SK-N-SH treated with all-trans-retinoic acid at 6 μM for 48 hours (cell line): ENCODE measurements around the gene SLC12A8.

ENCODE experiments used
- ARNTL ChIP-seq: fragments of 450-650 bp; formaldehyde crosslinking; IDR thresholded peaks from 2 replicates; pipeline ENCODE4 v1.5.0; 2020; ENCODE audit warnings: low read depth, mild to moderate bottlenecking, moderate library complexity, borderline replicate concordance
- ISL1 ChIP-seq: fragments of 250-450 bp; sonication (Bioruptor Pico); IDR thresholded peaks from 2 replicates; pipeline ENCODE4 v2.1.2; 2022; ENCODE audit warnings: mild to moderate bottlenecking, moderate library complexity
- PATZ1 ChIP-seq: fragments of 250-450 bp; sonication (Bioruptor Pico); IDR thresholded peaks from 2 replicates; pipeline ENCODE4 v1.8.0; 2020; ENCODE audit warnings: mild to moderate bottlenecking, moderate library complexity, borderline replicate concordance
- PPARA ChIP-seq: fragments of 250-450 bp; sonication (Bioruptor Pico); IDR thresholded peaks from 2 replicates; pipeline ENCODE4 v1.5.0; 2020; ENCODE audit warnings: mild to moderate bottlenecking, borderline replicate concordance
- TCF4 ChIP-seq: fragments of 250-450 bp; sonication (Bioruptor Pico); IDR thresholded peaks from 2 replicates; pipeline ENCODE4 v1.8.0; 2021; ENCODE audit warnings: mild to moderate bottlenecking, moderate library complexity, borderline replicate concordance
- ZC3H10 ChIP-seq: fragments of 250-450 bp; sonication (Bioruptor Pico); IDR thresholded peaks from 2 replicates; pipeline ENCODE4 v1.5.1; 2021; ENCODE audit warnings: mild to moderate bottlenecking, moderate library complexity
- ZFP30 ChIP-seq: fragments of 450-650 bp; formaldehyde crosslinking; IDR thresholded peaks from 2 replicates; pipeline ENCODE4 v1.5.0; 2022; ENCODE audit warnings: mild to moderate bottlenecking, moderate library complexity
- ZNF70 ChIP-seq: fragments of 450-650 bp; formaldehyde crosslinking; IDR thresholded peaks from 2 replicates; pipeline ENCODE4 v1.5.0; 2020; ENCODE audit warnings: mild to moderate bottlenecking, moderate library complexity

- TF ChIP-seq ZC3H10 (CRISPR knock-in tag) (no peak), ZNF70 (CRISPR knock-in tag) (no peak), ARNTL (CRISPR knock-in tag) (no peak), TCF4 (no peak), PATZ1 (CRISPR knock-in tag) (no peak), ZFP30 (no peak), PPARA (CRISPR knock-in tag) (no peak), ISL1 (no peak)
Observed at GRCh38 chr3:125175295-125176078, 37.1 kb downstream of the SLC12A8 start.
